Measurements from ENCODE around the gene ARMC3. TPM values are rescaled to one million over a fixed set of nuclear protein-coding genes. Genes with fewer than 3 reads are reported as not detected.
"Not testable (repeated sequence)": the region's sequence is repeated elsewhere in the genome, so short reads cannot be mapped to it uniquely, and the experiment has no call there.

The ARMC3 gene
- total RNA-seq, 1 experiment from 2014 or later: not detected

DNA sequence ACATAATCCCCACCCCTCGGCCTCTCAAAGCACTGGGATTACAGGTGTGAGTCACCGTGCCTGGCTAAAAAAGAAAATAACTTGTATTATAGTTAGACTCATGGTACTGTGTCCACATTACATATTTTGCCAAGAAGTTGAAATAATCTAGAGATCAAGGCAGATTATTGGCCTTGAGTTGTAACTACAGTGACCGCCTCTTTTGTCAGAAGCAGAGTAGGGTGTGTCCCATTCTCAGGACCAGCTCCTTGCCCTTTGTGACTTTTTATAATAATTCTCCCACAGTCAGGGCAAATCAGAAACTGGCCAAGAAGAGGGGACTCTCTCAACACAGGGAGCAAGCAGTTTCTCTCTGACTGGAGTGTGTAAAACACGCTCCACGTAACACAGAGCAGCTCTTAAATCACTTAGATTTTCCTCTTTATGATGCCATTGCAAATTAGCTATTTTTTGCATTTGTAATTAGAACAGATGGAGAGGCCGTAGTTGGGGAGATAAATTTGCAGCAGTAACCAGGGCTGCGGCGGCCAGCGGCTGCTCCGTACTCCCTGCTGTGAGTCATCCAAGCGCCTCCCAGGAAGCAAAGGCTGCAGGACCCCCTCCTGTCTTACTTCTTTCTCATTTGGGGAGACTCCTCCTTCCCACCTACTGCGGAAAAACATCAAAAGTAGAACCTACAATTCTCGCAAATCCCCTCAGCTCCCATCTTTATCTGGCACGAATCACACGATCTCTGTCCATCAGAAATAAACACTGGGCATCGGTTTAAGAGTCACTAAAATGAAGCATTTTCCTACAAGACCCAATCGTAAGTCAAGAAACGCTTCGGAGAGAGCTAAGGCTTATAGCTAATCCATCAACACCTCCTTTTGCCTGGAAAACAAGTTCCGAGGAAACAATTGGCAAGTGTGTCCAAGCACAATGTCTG is 135.5 kb downstream of the ARMC3 start:
- no peaks in the 10 kb centered on the region for H3K27me3 ChIP-seq
- 0 out of 2 replicates have a peak overlapping the region, but pooled peaks have one; percentile 0 for H3K27ac ChIP-seq
- H3K4me3 ChIP-seq: peak overlapping the region; percentile 52
- H3K36me3 ChIP-seq: no peaks in the 10 kb centered on the region
- H3K9me3 ChIP-seq (replicated peaks): peaks cover 7% of the 10 kb centered on the region; the same call in 1 of the 2 replicates
- peak; percentile 57 to 63 for DNase-seq
- H3K4me1 ChIP-seq: peaks cover 24% of the 10 kb centered on the region

DNA sequence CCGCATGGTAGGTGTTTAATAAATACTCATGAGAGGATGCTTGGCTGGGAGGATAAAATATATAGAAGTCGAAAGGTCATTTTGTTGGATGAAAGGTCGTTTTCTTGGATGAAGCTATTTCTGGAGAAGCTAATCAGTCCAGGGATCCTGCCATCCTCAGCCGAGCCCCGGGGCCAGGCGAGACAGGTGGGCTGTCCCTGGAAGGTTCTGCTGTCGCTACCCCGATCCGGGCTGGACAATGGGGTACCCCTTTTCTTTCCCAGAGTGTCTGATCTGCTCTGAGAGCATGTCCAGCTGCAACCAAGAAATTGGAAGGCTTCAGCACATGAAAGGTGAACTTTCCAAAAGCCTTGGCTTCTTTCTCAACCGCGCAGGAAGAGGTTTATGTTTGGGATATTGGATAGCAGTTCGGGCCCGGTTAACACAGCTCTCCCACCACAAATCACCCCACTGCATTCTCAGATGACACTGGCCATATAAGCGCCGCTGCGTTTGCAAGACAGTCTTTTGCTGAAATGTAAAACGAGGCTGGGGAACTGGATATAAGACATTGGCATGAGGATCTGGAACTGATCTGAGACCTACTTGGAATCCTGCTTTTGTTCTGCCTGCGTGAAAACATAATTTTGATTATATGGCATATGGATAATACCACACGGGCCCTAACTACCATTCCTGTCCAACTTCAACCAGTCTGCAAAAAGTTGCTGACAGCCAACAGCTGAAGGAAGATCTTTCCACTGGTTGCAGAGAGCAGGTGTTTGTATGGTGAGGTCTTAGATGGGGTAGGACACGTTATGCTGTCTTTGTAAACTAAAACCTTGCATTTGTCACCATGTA is 136.3 kb downstream of the ARMC3 start:
- no peaks in the 10 kb centered on the region for H3K36me3 ChIP-seq
- peaks cover 26% of the 10 kb centered on the region for H3K4me1 ChIP-seq
- no peaks in the 10 kb centered on the region for H3K27me3 ChIP-seq
- H3K4me3 ChIP-seq: peak overlapping the region; percentile 52
- DNase-seq: peak; percentile 45 to 73
- H3K9me3 ChIP-seq (replicated peaks): 0 out of 2 replicates have a peak, but pooled peaks cover 3% of the 10 kb centered on the region
- 0 out of 2 replicates have a peak overlapping the region, but pooled peaks have one; percentile 0 for H3K27ac ChIP-seq

DNA sequence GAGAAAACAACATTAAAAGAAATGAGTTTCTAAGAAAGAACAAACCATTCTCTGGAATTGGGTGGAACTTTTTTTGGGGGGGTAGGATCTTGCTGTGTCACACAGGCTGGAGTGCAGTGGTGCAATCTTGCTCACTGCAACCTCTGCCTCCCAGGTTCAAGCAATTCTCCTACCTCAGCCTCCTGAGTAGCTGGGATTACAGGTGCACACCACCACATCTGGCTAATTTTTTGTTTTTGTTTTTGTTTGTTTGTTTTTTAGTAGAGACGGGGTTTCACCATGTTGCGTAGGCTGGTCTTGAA is 136.9 kb downstream of the ARMC3 start:
- not testable (repeated sequence) for H3K27ac ChIP-seq; H3K27me3 ChIP-seq; DNase-seq; H3K36me3 ChIP-seq; H3K4me3 ChIP-seq; H3K9me3 ChIP-seq (replicated peaks)
- peaks cover 32% of the 10 kb centered on the region for H3K4me1 ChIP-seq

DNA sequence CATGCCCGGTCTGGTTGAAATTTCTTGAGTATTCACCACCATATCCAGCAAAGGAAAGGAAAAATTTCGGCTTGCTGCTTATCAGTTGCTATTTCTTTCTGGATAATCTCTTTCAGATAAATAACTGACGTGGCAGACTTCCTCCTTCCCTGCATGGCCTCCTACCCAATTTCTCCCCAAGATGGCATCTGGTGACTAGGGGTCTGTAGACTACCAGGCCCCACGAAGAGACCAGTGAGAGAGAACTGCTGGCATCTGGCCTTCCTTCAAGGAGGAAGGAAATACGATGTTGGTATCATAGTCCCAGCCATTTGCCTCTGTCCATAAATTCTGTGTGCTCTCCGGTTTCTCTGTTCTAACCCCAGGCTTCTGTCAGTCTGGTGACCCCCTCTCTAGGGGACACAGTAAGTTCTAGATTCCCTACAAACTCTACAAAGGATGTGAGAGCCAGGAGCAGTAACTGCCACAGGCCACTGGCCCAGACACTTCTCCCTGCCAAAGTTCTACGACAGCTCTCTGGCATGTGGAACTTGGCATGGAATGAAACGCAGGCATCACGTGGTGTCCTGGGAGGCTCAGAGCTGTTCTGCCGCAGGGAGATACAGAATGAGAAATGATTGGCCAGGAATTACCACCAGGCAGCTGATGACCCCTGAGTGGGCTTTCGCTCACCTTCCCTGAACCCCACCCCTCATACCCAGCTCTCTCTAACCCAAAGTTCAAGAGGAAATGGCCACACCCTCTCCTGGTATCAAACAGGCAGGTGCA is 137.5 kb downstream of the ARMC3 start:
- no peaks in the 10 kb centered on the region for H3K27me3 ChIP-seq
- DNase-seq: peak; percentile 74 to 80
- H3K4me3 ChIP-seq: no peak overlapping the region
- H3K9me3 ChIP-seq (replicated peaks): no peaks in the 10 kb centered on the region
- H3K27ac ChIP-seq: 0 out of 2 replicates have a peak overlapping the region, but pooled peaks have one; percentile 12
- peaks cover 32% of the 10 kb centered on the region for H3K4me1 ChIP-seq
- no peaks in the 10 kb centered on the region for H3K36me3 ChIP-seq

DNA sequence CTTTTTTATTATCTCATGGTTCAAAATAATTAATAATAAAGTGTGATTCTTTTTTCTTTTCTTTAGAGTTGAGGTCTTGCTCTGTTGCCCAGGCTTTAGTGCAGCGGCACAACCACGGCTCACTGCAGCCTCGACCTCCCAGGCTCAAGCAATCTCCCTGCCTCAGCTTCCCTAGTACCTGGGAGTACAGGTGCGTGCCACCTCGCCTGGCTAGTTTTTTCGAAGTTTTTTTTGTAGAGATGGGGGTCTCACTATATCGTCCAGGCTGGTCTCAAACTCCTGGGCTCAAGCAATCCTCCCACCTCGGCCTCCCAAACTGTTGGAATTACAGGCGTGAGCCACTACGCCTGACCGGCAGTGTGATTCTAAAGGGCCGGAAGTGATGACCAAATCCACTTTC is 139.5 kb downstream of the ARMC3 start:
- Histone ChIP-seq H3K9me3 (replicated peaks) (no peaks in the 10 kb centered on the region), H3K4me1 (peaks cover 37% of the 10 kb centered on the region), H3K27ac (no peak overlapping the region), H3K27me3 (no peaks in the 10 kb centered on the region), H3K36me3 (no peaks in the 10 kb centered on the region), H3K4me3 (no peak overlapping the region)
- no peak for DNase-seq

DNA sequence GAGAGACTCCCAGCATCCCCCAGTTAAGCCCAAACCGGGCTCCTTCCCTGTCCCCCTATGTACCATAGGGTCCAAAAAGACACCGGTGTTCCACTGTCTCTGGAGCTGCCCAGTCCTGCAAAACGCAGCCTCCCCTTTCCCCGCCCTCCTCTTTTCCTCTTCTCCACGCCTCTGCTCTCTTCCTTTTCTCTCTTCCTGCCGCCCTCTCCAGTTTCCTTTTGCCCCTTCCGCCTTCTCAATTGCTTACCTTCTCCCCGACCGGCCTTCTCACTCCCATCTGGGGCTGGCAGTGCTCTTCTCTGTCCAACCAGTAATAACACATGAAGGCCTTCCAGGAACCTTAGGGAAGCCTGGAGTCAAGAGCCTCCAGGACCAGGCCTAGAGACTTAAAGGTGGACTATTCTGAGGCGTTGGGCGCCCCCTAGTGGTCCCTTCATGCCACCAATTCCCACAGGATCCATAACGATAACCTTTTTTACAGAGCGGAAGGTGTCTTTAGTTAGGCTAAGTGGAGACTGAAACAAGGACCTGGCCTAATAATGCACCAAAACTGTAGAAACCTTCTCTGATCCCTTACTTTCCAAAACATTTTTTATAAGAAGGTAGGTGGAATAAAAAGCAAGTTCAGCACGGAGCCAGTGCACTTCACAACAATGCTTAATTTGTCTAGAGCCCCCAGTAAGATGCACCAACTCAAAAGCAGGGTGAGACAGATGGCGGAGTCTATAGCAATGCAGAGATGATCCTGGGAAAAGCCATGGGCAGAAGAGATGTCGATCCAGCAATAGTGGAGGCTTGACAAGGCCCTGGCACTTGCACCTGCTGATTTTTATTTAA is 140.3 kb downstream of the ARMC3 start:
- Histone ChIP-seq H3K36me3 (no peaks in the 10 kb centered on the region), H3K4me3 (no peak overlapping the region), H3K27ac (no peak overlapping the region), H3K4me1 (peaks cover 31% of the 10 kb centered on the region), H3K9me3 (replicated peaks) (no peaks in the 10 kb centered on the region), H3K27me3 (no peaks in the 10 kb centered on the region)
- DNase-seq: peak; percentile 80 to 96

DNA sequence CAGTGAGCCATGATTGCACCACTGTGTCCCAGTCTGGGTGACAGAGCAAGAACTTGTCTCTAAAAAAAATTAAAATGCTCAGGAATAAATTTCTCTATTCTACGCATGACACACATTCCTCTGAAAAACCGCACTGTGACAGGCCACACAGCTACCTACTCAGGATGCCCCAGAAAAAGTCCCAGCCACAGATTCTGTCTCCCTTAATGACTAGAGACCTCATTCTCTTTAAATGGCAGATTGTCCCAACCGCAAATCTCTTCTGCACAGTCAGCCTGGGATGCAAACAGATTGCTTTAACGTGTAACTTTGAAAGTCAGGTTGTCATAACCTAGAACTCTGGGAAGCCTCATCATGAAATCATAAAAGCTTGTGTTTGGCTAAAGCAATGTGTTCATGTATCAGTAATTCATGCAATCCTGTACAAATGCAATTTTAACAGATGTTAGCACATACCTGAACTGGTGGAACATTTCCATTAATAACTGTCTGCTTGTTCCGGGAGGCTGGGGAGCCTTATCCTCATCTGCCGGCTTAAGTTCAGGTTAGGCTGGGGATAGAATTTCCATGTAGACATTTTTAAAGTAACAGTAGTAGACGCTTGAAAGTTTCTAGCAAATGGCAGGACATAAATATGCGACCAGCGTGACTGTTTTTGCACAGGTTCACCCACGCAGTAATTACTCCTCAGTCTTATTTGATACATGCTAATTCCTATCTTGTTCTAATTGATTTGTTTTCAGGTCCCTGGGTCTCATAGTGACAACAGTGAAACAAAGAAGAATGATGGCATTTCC is 141.4 kb downstream of the ARMC3 start:
- DNase-seq: no peak
- peaks cover 39% of the 10 kb centered on the region for H3K4me1 ChIP-seq
- H3K9me3 ChIP-seq (replicated peaks): no peaks in the 10 kb centered on the region
- no peak overlapping the region for H3K4me3 ChIP-seq
- H3K27me3 ChIP-seq: no peaks in the 10 kb centered on the region
- H3K36me3 ChIP-seq: no peaks in the 10 kb centered on the region
- H3K27ac ChIP-seq: no peak overlapping the region

DNA sequence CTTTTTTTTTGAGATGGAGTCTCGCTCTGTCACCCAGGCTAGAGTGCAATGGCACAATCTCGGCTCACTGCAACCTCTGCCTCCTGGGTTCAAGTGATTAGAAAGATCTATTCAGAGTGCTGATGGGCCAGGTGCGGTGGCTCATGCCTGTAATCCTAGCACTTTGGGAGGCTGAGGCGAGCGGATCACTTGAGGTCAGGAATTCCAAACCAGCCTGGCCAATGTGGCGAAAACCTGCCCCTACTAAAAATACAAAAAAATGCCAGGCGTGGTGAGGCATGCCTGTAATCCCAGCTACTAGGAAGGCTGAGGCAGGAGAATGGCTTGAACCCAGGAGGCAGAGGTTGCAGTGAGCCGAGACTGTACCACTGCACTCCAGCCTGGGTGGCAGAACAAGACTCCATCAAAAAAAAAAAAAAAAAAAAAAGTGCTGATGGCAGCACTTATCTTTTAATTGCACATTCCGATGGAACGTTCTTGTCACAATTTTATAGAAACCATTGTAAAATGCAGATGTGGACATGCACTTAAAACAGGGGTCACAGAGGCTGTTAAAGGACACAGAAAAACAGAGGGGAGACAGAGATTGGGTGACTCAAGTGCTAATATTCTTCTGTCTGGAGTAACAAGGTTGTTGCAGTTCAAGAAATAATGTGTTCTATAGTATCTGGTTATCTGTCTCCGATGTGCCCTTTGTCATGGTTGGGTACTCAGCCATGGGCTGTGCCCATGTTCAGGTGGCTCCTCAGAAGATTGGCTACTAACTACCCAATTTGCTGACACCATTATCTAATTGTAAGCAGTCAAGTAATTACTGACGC is 142.4 kb downstream of the ARMC3 start:
- not testable (repeated sequence) for H3K27ac ChIP-seq; H3K27me3 ChIP-seq; DNase-seq; H3K36me3 ChIP-seq; H3K4me3 ChIP-seq; H3K9me3 ChIP-seq (replicated peaks)
- peaks cover 30% of the 10 kb centered on the region for H3K4me1 ChIP-seq

DNA sequence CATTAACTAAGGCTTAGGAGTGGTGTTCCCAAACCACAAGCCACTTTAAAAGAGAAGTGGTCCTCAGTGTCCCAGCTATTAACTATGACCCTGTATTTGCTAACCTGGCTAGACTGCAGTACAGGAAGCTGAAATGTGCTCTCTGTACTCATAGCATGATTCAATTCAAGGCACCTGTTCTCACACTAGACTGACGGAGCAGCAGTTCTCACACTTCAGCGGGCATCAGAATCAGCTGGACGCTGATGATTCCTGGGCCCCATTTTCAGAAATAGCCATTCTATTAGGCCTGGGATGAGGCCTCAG is 143.0 kb downstream of the ARMC3 start:
- Histone ChIP-seq H3K4me3 (no peak overlapping the region), H3K36me3 (no peaks in the 10 kb centered on the region), H3K27me3 (no peaks in the 10 kb centered on the region), H3K9me3 (replicated peaks) (no peaks in the 10 kb centered on the region), H3K4me1 (peaks cover 24% of the 10 kb centered on the region), H3K27ac (no peak overlapping the region)
- peak in 1 of 2 experiments; percentile 42 for DNase-seq

DNA sequence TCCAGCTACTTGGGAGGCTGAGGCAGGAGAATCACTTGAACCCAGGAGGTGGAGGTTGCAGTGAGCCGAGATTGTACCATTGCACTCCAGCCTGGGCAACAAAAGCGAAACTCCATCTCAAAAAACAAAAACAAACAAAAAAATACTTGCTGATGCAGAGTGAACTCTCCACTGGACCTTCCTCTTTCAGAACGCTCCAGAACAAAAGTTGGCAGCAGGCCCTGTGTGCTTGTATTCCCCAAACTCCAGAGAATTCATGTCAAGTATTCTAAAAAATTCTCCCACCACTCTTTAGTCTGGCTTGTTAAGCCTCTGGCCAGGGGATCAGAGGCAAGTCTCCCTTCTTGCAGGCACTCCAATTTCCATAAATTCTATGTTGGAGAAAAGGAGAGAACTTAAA is 144.7 kb downstream of the ARMC3 start:
- peaks cover 21% of the 10 kb centered on the region for H3K4me1 ChIP-seq
- H3K4me3 ChIP-seq; DNase-seq; H3K9me3 ChIP-seq (replicated peaks); H3K27me3 ChIP-seq; H3K36me3 ChIP-seq; H3K27ac ChIP-seq: not testable (repeated sequence)

DNA sequence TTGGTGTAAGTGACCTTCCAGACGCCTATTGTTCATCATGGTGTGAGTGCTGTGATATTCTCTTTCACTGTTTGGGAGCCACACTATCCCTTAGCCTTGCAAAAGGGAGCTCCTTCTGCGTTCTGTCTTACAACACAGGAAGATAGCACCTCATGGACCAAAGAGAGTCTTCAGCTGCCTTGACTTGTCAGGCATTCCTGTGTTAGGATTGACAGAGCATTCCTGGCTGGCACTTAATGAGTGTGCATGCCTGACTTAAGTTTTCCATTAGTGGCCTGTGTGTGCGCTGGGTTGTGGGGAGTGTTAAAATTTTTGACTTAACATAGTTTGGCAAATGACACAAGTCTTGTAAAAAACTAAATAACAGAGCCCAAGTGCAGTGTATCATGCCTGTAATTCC is 145.7 kb downstream of the ARMC3 start:
- Histone ChIP-seq H3K9me3 (replicated peaks) (no peaks in the 10 kb centered on the region), H3K36me3 (no peaks in the 10 kb centered on the region), H3K27me3 (no peaks in the 10 kb centered on the region), H3K27ac (no peak overlapping the region), H3K4me3 (no peak overlapping the region), H3K4me1 (peaks cover 21% of the 10 kb centered on the region)
- peak; percentile 52 to 66 for DNase-seq

DNA sequence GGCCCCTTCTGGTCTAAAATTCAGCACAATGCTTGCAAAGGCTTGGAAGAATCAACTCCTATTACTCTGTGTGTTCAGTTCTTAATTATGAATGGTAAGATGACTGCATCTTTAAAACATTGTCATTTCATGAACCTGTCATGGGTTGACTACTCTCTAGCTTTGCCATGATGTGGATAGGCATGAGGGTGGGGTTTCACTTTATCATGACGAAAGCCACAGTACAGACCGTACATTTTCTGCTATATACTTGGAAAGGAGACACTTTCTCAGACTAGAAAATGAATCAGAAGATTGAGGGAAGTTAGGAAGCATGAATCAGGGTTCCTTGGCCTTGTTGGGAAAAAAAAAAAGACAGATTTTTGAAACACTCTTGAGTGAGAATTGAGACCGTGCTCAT is 147.8 kb downstream of the ARMC3 start:
- Histone ChIP-seq H3K27ac (no peak overlapping the region), H3K36me3 (no peaks in the 10 kb centered on the region), H3K27me3 (no peaks in the 10 kb centered on the region), H3K9me3 (replicated peaks) (no peaks in the 10 kb centered on the region), H3K4me3 (no peak overlapping the region), H3K4me1 (peaks cover 26% of the 10 kb centered on the region)
- DNase-seq: no peak

DNA sequence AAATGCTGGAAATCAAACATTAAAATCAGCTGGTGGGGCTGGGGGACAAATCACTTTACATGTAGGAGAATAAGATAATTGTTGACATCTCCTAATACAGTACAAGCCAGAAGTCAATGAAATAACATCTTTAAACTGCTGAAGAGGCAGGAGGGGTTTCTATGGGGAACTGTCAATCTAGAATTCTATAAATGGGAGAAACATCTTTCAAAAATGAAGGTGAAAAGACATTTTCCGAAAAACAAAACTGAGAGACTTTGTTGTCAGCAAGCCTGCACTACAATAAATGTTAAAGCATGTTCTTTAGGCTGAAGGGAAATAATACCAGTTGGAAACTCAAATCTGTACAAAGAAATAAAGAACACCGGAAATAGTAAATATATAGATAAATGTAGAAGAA is 150.3 kb downstream of the ARMC3 start:
- no peaks in the 10 kb centered on the region for H3K9me3 ChIP-seq (replicated peaks)
- DNase-seq: no peak
- no peaks in the 10 kb centered on the region for H3K36me3 ChIP-seq
- H3K27me3 ChIP-seq: no peaks in the 10 kb centered on the region
- H3K4me3 ChIP-seq: no peak overlapping the region
- H3K4me1 ChIP-seq: peaks cover 33% of the 10 kb centered on the region
- no peak overlapping the region for H3K27ac ChIP-seq
